HG02938 (cell line): ENCODE measurements around the gene EPHA4.

ENCODE experiments used
- ATAC-seq: cut with Tn5 transposase; IDR thresholded peaks from one replicate; pipeline ENCODE4 v1.9.1; 2021; ENCODE audit warnings: mild to moderate bottlenecking, moderate library complexity; ENCODE audit not compliant: unreplicated experiment

Gene EPHA4

DNA sequence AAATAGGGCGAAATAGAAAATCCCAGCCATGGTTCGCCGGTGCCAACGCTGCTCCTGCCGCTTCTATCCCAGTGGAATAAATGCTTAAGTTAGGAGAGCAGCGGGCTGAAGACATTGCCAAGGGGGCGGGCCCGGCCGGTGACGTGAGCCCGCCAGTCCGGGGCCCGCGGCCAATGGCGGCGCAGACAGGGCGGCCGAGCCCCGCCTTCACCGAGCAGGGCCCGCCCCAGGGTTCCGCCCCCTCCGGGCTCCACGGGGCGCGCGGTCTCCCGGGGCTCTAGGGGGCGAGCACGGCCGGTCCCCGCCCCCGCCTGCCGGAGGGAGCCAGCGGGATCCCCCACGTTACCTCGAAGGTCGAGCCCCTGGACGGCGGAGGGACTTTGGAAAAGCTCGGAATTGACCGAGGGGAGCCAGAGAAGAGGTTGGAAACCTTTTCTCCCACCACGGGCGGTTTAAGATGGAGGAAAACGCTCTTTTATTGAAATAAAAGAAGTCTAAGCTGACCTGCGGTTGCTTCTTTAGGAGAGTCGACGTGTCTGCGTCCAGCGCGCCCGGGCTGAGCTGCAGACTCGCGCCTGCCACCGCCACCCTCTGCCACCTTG, at the start of gene EPHA4:
TSS of gene EPHA4 (minus strand) at position 86 of the 602 bp plus-strand sequence. CDS start at position 30, 56 bp downstream.
- peak; percentile 79 for ATAC-seq

- no peak for ATAC-seq
Observed at GRCh38 chr2:221618007-221618406, 45.9 kb upstream of the EPHA4 start.

DNA sequence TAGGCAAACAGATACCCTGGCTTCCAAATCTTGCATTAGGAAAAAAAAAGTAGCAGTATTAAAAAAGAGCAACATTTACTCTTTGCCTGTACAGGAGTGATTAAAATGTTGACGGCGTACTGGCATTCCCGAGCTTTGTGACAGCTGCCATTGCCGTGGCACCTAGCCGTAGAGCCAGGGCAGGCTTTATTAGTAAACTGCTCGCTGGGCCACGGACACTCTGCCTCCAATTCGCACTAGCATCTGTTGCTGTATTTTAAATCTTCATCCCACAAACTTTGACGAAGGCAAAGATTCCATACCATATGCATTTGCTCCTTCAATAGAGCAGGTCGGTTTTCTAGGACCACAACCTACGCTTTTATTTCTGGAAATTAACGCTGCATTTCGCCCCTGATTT, 44.5 kb upstream of the EPHA4 start:
- ATAC-seq = no peak

- ATAC-seq = no peak
Observed at GRCh38 chr2:221614274-221614673, 42.2 kb upstream of the EPHA4 start.

- no peak for ATAC-seq
Observed at GRCh38 chr2:221612800-221613199, 40.7 kb upstream of the EPHA4 start.

DNA sequence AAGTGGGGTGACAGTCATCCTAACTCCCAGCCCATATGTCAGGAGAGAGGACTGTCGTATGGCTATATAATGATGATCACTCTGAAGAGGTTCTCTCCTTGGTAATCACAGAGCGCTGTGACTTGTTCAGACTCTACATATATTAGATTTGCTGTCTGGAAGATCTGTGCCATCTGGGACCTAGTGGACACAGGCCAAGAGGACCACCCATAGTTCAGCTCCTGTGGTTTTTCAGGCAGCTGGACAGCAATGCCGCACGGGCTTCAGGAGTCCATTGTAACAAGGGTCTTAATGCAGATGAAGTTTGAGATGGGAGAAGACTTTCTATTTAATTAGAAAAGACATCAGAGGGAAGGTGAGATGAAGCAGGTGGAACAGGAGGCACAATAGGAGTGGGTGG, 40.1 kb upstream of the EPHA4 start:
- ATAC-seq = no peak

DNA sequence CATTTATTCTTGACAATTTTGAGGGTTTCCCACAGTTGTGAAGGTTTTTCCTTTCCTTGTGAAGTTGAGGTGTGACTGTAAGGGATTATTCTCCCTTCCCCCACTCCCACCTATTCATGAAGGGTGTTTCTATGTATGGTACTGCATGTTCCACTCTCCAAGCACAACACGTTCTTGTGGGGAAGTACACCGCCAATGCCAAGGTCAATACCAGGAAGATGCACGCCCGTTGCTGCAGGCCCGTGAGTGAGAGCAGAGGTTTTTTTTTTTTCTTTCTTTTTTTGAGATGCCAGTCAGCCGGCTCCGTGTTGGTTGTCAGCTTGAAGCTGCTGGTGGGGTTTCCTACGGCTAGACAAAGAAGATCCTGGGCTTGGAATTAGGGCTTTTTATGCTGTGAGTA, 38.6 kb upstream of the EPHA4 start:
- ATAC-seq = no peak

DNA sequence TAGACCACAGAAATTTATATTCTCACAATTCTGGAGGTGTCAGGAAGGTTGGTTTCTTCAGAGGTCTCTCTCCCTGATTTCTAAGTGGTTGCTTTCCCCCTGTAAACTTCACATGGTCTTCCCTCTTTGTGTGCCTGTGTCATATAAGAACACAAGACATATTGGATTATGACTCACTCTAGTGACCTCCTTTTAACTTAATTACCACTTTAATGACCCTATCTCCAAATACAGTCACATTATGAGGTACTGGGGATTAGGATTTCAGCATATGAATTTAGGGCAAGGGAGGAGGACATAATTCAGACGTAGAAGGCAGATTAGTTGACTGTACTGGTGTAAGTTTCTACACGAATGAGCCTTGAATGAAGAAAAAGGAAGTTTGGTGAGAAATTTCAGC, 38.2 kb upstream of the EPHA4 start:
- ATAC-seq = no peak

- ATAC-seq = no peak
Observed at GRCh38 chr2:221608442-221608841, 36.3 kb upstream of the EPHA4 start.

DNA sequence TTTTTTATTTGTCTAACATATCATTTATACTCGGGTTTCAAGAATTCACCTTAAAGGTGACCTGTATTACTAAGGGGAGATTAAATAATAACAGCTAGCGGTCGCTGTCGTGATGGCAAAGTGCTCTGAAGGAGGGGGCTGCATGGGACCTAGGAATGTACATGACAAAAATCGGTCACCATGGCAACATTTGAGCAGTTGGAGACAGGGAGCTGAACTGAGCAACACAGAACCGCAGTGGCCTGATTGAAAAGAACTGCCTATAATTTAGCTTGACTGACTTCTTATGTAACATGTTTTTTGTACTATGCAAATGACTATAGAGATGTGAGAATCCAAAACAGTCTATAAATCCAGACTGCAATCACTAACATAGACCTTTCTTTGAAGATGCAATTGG, 34.3 kb upstream of the EPHA4 start:
- ATAC-seq = no peak

- ATAC-seq = no peak
Observed at GRCh38 chr2:221605751-221606240, 33.7 kb upstream of the EPHA4 start.

- ATAC-seq = no peak
Observed at GRCh38 chr2:221602938-221603337, 30.8 kb upstream of the EPHA4 start.

DNA sequence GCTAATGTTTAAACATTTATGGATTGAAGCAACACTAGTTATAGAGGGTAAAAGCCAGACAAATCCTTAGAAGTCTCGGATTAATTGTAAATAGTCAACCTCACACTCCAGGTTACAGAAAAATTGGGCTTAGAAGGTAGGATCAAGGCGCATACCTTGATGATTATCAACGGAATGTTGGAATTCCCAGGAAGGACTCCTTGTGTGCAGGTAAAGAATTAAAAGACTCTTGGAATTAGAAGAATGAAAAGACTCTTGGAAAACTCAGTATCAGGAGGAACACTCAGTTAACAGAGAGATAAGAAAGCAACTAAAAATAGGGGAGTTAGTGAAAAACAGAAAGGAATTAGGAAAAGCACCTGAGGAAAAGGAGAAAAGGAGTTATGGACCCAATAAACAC, 29.3 kb upstream of the EPHA4 start:
- no peak for ATAC-seq

DNA sequence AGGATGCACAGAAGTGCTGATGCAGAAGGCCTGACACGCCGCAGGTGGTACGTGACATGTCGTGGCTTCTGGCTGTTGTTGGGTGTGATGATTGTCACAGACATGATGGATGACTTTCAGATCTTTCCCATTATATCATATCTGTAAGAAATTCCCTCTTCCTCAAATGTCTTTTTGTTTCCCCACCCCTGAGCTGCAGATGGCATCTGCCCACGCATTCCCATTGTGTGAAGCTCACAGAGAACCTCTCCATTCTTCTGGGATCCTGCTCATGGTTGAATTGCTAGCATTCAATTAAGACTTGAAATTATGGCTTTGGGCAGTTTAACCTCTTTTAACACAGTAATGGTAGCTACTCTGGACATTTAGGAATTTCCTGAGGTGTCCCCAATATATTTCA, 28.3 kb upstream of the EPHA4 start:
- no peak for ATAC-seq

DNA sequence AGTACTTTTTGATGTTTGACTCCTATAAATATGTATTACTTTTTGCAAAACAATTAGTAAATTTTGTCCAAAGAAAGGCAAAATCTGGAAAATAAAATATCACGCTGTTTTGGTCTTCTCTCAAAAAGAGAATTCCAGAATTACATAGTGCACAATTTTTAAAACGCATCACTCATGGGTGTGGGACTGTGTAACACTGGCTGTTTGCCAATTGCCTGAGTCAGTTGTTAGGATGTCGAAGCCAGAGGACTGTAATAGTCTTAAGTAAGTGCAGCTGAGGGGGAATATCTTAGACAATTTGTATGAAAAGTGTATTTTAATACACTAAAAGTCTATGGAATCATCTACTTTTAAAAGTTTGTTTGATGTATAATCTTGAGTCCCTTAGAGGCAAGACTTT, 24.1 kb upstream of the EPHA4 start:
- ATAC-seq = no peak

DNA sequence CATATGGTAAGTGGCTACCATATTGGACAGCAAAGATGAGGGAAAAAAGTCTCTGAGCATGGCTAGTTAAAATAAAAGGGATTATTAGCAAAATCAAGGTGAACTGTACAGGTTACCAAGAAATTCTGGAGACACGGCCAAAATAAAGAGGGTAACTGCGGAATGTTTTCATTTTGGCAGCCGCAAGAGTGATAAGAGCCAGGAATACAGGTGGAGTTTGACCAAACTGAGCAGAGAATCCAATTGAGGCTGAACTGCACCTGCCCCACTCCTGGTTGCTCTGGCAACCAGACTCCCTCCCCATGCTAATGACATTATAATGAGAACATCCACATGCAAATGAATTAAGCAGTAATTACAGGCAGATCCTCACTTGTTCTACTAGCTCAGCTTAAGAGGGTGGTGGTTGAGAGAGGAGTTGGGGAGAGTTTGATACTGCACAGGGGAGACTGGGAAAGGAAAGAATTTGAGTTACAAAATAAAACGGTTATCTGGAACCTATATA, 18.8 kb upstream of the EPHA4 start:
- no peak for ATAC-seq

GRCh38 chr2:221589696-221590095, 17.6 kb upstream of the EPHA4 start:
- no peak for ATAC-seq

DNA sequence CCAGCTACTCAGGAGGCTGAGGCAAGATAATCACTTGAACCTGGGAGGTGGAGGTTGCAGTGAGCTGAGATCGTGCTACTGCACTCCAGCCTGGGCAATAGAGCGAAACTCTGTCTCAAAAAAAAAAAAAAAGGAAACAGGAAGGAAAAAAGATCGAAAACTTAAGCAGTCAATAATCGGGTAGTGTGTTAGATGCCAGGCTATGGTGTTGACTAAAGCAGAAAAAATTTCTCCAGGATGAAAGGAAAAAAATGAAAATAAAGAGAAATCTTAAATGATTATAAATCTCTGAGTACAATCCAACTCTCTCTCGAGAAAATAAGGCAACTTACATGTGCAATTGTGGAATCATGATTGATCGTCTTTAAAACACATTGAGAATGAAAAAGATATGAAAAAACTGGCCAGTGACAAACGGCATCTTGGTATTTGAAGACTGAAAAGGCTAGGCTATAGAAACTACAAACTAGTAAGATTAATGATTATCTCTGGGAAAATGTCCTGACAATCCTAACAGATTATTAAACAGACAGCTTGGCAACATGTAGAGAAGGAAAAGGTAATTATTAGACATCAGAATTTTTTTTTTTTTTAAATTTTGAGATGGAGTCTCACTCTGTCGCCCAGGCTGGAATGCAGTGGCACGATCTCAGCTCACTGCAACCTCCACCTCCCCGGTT, 16.3 kb upstream of the EPHA4 start:
- no peak for ATAC-seq

- no peak for ATAC-seq
Observed at GRCh38 chr2:221581986-221582385, 9.9 kb upstream of the EPHA4 start.

GRCh38 chr2:221574231-221574570, 2.1 kb upstream of the EPHA4 start:
- no peak for ATAC-seq

GRCh38 chr2:221573430-221574230, 1.5 kb upstream of the EPHA4 start:
- peak; percentile 47 for ATAC-seq
